ENCODE measurements around the gene KCTD17. TPM values are rescaled to one million over a fixed set of nuclear protein-coding genes. Genes with fewer than 3 reads are reported as not detected.
A peak's percentile ranks its signal among the peaks of the same experiment; 100 is the strongest.

The KCTD17 gene
- total and polyA plus RNA-seq, 2 of the 13 experiments (the other 11 are each of a cell fraction or from before 2014, with no cell fraction given) = 5.3 to 11.7 TPM

DNA sequence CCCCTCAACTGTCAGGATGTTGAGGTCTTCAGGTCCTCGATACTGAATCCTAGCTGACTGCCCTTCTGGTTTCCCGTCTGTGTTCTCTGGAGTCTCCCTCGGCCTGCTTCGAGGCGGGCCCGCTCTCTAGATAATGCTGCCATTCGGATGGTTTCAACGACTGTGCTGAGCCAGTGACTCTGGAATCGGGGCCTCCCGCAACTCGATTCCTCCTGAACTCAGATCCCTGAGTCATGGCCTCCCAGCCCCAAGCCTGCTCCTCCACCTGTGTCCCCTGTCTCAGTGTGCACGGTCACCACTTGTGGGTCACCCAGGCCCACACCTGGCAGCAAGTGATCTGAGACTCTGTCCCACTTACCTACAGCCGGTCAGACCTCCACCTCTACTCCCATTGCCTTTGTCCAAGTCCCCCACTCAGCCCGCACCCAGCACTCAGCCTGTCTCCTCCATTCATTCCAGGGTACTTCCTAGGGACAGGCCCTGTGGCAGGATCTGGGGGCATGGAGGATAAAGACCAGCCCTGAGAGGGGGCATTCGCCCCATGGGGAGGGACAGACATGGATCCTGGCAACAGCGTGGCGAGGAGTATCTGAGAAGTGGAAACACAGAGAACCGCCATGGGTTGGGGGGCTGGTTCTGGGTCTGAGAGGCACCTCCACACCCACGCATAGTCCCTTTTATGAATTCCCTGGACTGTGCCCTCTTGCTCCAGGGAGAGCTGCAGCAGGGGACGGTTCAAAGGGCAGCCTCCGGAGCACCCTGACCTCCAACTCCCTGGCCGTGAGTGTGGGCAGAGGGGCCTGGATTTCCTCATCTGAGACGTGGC is 17.7 kb upstream of the KCTD17 start (continued):
- TF ChIP-seq ZNF264 (CRISPR knock-in tag; IDR thresholded peaks at IDR 0.05) (peak; percentile 67; the same call in 1 of the 2 replicates), ASH2L (IDR thresholded peaks at IDR 0.05; ENCODE audit: insufficient read length, low read depth, low read length) (peak; percentile 46), PHB2 (IDR thresholded peaks at IDR 0.05; ENCODE audit: partially characterized antibody) (no peak), ELF3 (CRISPR knock-in tag; IDR thresholded peaks at IDR 0.05) (peak; percentile 59; the same call in 1 of the 2 replicates), PHF21A (CRISPR knock-in tag; IDR thresholded peaks at IDR 0.05) (peak; percentile 88), ZNF17 (CRISPR knock-in tag; IDR thresholded peaks at IDR 0.05) (no peak), RFX3 (CRISPR knock-in tag; IDR thresholded peaks at IDR 0.05) (no peak), ZNF670 (CRISPR knock-in tag; IDR thresholded peaks at IDR 0.05; ENCODE audit: borderline replicate concordance) (peak; percentile 31; the same call in 1 of the 2 replicates), ZNF33A (CRISPR knock-in tag; IDR thresholded peaks at IDR 0.05; ENCODE audit: borderline replicate concordance) (no peak), SRSF4 (IDR thresholded peaks at IDR 0.05; ENCODE audit: low read depth, low read length, poor library complexity, severe bottlenecking) (no peak)
- TF ChIP-seq, protein P1, sequence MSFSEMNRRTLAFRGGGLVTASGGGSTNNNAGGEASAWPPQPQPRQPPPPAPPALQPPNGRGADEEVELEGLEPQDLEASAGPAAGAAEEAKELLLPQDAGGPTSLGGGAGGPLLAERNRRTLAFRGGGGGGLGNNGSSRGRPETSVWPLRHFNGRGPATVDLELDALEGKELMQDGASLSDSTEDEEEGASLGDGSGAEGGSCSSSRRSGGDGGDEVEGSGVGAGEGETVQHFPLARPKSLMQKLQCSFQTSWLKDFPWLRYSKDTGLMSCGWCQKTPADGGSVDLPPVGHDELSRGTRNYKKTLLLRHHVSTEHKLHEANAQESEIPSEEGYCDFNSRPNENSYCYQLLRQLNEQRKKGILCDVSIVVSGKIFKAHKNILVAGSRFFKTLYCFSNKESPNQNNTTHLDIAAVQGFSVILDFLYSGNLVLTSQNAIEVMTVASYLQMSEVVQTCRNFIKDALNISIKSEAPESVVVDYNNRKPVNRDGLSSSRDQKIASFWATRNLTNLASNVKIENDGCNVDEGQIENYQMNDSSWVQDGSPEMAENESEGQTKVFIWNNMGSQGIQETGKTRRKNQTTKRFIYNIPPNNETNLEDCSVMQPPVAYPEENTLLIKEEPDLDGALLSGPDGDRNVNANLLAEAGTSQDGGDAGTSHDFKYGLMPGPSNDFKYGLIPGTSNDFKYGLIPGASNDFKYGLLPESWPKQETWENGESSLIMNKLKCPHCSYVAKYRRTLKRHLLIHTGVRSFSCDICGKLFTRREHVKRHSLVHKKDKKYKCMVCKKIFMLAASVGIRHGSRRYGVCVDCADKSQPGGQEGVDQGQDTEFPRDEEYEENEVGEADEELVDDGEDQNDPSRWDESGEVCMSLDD (CRISPR knock-in tag; IDR thresholded peaks at IDR 0.05; ENCODE audit: borderline replicate concordance) = peak; percentile 67; the same call in 1 of the 2 replicates
- TF ChIP-seq, protein P2, sequence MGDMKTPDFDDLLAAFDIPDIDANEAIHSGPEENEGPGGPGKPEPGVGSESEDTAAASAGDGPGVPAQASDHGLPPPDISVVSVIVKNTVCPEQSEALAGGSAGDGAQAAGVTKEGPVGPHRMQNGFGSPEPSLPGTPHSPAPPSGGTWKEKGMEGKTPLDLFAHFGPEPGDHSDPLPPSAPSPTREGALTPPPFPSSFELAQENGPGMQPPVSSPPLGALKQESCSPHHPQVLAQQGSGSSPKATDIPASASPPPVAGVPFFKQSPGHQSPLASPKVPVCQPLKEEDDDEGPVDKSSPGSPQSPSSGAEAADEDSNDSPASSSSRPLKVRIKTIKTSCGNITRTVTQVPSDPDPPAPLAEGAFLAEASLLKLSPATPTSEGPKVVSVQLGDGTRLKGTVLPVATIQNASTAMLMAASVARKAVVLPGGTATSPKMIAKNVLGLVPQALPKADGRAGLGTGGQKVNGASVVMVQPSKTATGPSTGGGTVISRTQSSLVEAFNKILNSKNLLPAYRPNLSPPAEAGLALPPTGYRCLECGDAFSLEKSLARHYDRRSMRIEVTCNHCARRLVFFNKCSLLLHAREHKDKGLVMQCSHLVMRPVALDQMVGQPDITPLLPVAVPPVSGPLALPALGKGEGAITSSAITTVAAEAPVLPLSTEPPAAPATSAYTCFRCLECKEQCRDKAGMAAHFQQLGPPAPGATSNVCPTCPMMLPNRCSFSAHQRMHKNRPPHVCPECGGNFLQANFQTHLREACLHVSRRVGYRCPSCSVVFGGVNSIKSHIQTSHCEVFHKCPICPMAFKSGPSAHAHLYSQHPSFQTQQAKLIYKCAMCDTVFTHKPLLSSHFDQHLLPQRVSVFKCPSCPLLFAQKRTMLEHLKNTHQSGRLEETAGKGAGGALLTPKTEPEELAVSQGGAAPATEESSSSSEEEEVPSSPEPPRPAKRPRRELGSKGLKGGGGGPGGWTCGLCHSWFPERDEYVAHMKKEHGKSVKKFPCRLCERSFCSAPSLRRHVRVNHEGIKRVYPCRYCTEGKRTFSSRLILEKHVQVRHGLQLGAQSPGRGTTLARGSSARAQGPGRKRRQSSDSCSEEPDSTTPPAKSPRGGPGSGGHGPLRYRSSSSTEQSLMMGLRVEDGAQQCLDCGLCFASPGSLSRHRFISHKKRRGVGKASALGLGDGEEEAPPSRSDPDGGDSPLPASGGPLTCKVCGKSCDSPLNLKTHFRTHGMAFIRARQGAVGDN (CRISPR knock-in tag; IDR thresholded peaks at IDR 0.05) = peak; percentile 98
- TF ChIP-seq, protein P3, sequence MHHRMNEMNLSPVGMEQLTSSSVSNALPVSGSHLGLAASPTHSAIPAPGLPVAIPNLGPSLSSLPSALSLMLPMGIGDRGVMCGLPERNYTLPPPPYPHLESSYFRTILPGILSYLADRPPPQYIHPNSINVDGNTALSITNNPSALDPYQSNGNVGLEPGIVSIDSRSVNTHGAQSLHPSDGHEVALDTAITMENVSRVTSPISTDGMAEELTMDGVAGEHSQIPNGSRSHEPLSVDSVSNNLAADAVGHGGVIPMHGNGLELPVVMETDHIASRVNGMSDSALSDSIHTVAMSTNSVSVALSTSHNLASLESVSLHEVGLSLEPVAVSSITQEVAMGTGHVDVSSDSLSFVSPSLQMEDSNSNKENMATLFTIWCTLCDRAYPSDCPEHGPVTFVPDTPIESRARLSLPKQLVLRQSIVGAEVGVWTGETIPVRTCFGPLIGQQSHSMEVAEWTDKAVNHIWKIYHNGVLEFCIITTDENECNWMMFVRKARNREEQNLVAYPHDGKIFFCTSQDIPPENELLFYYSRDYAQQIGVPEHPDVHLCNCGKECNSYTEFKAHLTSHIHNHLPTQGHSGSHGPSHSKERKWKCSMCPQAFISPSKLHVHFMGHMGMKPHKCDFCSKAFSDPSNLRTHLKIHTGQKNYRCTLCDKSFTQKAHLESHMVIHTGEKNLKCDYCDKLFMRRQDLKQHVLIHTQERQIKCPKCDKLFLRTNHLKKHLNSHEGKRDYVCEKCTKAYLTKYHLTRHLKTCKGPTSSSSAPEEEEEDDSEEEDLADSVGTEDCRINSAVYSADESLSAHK (CRISPR knock-in tag; IDR thresholded peaks at IDR 0.05; ENCODE audit: borderline replicate concordance) = no peak
- TF ChIP-seq, protein P4, sequence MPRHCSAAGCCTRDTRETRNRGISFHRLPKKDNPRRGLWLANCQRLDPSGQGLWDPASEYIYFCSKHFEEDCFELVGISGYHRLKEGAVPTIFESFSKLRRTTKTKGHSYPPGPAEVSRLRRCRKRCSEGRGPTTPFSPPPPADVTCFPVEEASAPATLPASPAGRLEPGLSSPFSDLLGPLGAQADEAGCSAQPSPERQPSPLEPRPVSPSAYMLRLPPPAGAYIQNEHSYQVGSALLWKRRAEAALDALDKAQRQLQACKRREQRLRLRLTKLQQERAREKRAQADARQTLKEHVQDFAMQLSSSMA (CRISPR knock-in tag; IDR thresholded peaks at IDR 0.05) = no peak
- TF ChIP-seq, protein P5, sequence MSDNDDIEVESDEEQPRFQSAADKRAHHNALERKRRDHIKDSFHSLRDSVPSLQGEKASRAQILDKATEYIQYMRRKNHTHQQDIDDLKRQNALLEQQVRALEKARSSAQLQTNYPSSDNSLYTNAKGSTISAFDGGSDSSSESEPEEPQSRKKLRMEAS (IDR thresholded peaks at IDR 0.05) = peak; percentile 71
- TF ChIP-seq, protein P6, sequence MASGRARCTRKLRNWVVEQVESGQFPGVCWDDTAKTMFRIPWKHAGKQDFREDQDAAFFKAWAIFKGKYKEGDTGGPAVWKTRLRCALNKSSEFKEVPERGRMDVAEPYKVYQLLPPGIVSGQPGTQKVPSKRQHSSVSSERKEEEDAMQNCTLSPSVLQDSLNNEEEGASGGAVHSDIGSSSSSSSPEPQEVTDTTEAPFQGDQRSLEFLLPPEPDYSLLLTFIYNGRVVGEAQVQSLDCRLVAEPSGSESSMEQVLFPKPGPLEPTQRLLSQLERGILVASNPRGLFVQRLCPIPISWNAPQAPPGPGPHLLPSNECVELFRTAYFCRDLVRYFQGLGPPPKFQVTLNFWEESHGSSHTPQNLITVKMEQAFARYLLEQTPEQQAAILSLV (CRISPR knock-in tag; IDR thresholded peaks at IDR 0.05; ENCODE audit: borderline replicate concordance) = 0 out of 2 replicates have a peak, but pooled peaks have one; percentile 11
